Bladder microvascular endothelial cell (primary cell): Measurements from ENCODE around the gene KIF11. TPM values are rescaled to one million over a fixed set of nuclear protein-coding genes. Genes with fewer than 3 reads are reported as not detected.

Experiments used
- total RNA-seq: library from RNA; depleted of rRNA; stranded (reverse); fragments of >200 nt; gene quantifications from 2 replicates; pipeline ENCODE4 v1.2.3, GENCODE V29; 2014

The KIF11 gene
- total RNA-seq = 14.5 and 17.6 TPM in 2 replicates

GRCh38 chr10:92592761-92593618, at the start of gene KIF11:
KIF11 (plus strand) TSS chr10:92593130; CDS start chr10:92593376, 246 bp downstream.

DNA sequence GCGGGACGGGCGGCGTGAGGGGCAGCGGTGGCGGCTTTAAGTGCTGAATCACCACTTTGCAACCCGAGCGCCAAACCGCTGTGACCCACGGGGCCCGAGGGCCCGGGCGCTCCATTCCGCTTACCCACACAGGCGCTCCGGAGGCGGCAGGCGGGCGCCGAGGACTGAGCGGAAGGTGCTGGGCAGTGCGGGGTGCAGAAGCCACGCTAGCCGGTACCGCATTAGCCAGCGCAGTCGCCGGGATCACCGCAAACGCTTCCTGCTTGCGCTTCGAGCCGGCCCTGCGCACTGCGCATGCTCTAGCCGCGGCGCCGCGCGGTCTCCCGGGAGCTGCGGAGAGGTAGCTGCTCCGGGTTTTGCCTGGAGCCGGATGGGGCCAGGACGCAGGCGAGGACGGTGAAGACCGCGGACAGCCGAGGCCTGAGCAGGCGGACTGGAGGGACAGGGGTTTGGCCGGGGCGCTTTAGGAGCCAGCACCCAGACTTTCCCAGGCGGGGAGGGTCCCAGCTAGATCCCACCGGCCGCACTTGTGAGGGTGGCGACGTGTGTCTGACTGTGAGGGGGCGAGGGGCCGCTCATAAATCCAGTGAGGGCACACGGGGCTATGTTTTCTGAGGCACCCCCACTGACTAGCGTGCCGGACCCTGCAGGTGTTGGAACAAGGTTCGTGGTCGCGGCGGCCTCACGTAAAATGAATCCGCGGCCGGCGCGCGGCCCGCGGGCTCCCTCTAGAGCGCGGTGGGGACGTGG, 19.0 kb upstream of the KIF11 start, which contains the start of gene IDE:
TSS of gene IDE (minus strand) at position 296 of the 750 bp plus-strand sequence. CDS start at position 222, 74 bp downstream.

GRCh38 chr10:92689663-92690210, 96.8 kb downstream of the KIF11 start, which contains the start of gene HHEX:
HHEX (plus strand) TSS chr10:92689955; CDS start chr10:92689987, 32 bp downstream.

Other genes starting within 250 kb of the KIF11 start
- gene IDE, start 19.0 kb upstream of the KIF11 start, total RNA-seq = 17.5 and 33.3 TPM in 2 replicates
- 36.6 and 66.4 TPM in 2 replicates for gene HHEX, start 96.8 kb downstream of the KIF11 start, total RNA-seq